ENCODE results near the gene FYCO1.

Gene FYCO1

GRCh38 chr3:45894015-45894414 lies 101.6 kb downstream of the FYCO1 start:
- Histone ChIP-seq H3K27ac (no peak overlapping the region), H3K27me3 (no peaks in the 10 kb centered on the region), H3K9me3 (no peaks in the 10 kb centered on the region), H3K36me3 (no peaks in the 10 kb centered on the region), H3K4me3 (no peak overlapping the region), H3K4me1 (no peaks in the 10 kb centered on the region)
- DNase-seq = no peak
- intact Hi-C loops (cut with DNase I; ENCODE audit: low total_unique reads) = no loop called here
- TF ChIP-seq, protein P1, sequence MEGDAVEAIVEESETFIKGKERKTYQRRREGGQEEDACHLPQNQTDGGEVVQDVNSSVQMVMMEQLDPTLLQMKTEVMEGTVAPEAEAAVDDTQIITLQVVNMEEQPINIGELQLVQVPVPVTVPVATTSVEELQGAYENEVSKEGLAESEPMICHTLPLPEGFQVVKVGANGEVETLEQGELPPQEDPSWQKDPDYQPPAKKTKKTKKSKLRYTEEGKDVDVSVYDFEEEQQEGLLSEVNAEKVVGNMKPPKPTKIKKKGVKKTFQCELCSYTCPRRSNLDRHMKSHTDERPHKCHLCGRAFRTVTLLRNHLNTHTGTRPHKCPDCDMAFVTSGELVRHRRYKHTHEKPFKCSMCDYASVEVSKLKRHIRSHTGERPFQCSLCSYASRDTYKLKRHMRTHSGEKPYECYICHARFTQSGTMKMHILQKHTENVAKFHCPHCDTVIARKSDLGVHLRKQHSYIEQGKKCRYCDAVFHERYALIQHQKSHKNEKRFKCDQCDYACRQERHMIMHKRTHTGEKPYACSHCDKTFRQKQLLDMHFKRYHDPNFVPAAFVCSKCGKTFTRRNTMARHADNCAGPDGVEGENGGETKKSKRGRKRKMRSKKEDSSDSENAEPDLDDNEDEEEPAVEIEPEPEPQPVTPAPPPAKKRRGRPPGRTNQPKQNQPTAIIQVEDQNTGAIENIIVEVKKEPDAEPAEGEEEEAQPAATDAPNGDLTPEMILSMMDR (IDR thresholded peaks at IDR 0.05) = no peak

GRCh38 chr3:45892161-45892560 lies 103.5 kb downstream of the FYCO1 start:
- intact Hi-C loops (cut with DNase I; ENCODE audit: low total_unique reads) = no loop called here
- no peak for DNase-seq
- H3K27ac ChIP-seq = no peak overlapping the region
- no peaks in the 10 kb centered on the region for H3K4me1 ChIP-seq
- no peaks in the 10 kb centered on the region for H3K9me3 ChIP-seq
- no peak overlapping the region for H3K4me3 ChIP-seq
- no peaks in the 10 kb centered on the region for H3K27me3 ChIP-seq
- no peaks in the 10 kb centered on the region for H3K36me3 ChIP-seq
- TF ChIP-seq, protein P1 (IDR thresholded peaks at IDR 0.05) = no peak

DNA sequence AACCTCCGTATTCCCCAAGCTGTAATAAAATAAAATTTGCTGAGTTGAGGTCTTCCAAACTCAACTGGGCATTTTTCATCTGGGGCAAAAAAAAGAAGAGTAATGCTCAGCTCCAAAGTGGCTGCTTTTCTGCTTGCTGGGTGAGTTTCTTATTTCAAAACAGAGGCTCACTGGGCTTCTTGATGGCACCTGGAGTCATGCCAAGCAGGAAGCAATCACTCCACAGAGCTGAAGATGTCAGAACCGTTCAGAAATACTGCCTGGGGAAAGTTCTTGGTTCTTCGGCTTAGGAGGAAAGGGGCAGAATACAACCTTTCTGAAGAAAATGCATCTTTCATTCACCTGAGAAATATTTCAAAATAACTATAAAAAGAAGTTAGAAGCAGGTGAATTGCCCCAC lies 105.2 kb downstream of the FYCO1 start:
- DNase-seq = no peak

DNA sequence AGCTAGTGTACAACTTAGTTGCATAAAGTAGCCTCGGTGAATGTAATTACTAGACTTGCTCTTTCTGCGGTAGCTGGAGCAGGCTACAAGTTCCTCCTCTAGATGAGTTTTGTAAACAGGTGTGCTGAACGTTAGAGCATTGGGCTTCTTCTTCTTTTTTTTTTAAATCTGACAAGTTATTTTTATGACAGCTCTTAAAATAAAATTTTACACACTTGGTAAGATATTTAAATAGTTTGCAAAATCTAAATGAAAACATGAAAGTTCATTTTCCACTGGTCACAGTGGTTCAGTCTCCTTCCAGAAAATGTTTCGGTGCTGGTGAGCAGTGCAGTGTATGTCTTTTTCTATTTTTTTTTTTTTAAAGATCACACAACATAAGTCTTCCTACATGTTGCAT lies 106.3 kb downstream of the FYCO1 start:
- H3K4me1 ChIP-seq = no peaks in the 10 kb centered on the region
- H3K9me3 ChIP-seq = no peaks in the 10 kb centered on the region
- intact Hi-C loops (cut with DNase I; ENCODE audit: low total_unique reads) = no loop called here
- no peaks in the 10 kb centered on the region for H3K27me3 ChIP-seq
- no peak overlapping the region for H3K4me3 ChIP-seq
- no peak overlapping the region for H3K27ac ChIP-seq
- DNase-seq = no peak
- H3K36me3 ChIP-seq = no peaks in the 10 kb centered on the region
- TF ChIP-seq, protein P1 (IDR thresholded peaks at IDR 0.05) = no peak

More for the DNA sequence above, 105.2 kb downstream of the FYCO1 start:
- H3K9me3 ChIP-seq = no peaks in the 10 kb centered on the region
- H3K27ac ChIP-seq = no peak overlapping the region
- no peaks in the 10 kb centered on the region for H3K4me1 ChIP-seq
- H3K36me3 ChIP-seq = no peaks in the 10 kb centered on the region
- H3K4me3 ChIP-seq = no peak overlapping the region
- intact Hi-C loops (cut with DNase I; ENCODE audit: low total_unique reads) = no loop called here
- TF ChIP-seq, protein P1 (IDR thresholded peaks at IDR 0.05) = no peak
- H3K27me3 ChIP-seq = no peaks in the 10 kb centered on the region

- Histone ChIP-seq H3K27ac (no peak overlapping the region), H3K9me3 (no peaks in the 10 kb centered on the region), H3K4me1 (no peaks in the 10 kb centered on the region), H3K36me3 (no peaks in the 10 kb centered on the region), H3K4me3 (no peak overlapping the region), H3K27me3 (no peaks in the 10 kb centered on the region)
- intact Hi-C loops (cut with DNase I; ENCODE audit: low total_unique reads) = no loop called here
- TF ChIP-seq, protein P1 (IDR thresholded peaks at IDR 0.05) = no peak
- DNase-seq = no peak
Measured at GRCh38 chr3:45887759-45888511, 107.7 kb downstream of the FYCO1 start.

Measured in tibial artery (tissue), 4 donors.